Measurements from ENCODE around the gene GALNT16.

DNA sequence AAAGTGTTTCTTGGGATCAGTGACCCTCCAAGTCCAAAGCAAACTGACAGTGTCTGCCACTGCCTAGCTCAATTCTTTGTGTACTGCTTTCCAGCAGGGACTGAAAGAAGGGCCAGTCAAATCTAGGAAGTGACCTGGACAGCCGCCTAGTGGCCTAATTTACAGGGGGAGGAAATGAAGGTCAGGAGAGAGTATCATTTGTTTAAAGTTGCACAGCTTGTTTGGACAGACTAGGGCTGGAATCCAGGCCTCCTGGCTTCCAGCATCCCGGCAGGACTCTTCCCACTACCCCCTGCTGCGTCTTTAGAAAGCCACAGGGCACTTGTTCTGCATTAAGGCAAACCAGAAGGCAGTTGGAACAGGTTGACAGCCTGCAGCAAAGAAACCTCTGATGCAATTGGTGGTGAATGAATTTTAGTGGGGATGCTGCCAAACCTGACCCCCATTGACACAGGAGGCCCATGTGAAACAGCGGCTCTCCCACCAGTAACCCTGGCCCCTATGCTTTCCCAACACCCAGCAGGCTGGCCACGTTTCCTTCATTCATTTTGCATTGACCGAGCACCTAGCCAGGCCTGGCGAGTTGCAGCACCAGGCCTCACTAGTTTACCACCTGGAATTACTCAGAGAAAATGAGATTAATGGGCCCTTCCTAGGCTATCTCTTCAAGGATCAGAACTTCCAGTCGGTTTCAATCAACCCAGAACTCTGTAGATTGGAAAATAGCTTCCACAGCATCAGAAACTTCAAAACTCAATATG is 28.2 kb downstream of the GALNT16 start:
- TF ChIP-seq, protein P1, sequence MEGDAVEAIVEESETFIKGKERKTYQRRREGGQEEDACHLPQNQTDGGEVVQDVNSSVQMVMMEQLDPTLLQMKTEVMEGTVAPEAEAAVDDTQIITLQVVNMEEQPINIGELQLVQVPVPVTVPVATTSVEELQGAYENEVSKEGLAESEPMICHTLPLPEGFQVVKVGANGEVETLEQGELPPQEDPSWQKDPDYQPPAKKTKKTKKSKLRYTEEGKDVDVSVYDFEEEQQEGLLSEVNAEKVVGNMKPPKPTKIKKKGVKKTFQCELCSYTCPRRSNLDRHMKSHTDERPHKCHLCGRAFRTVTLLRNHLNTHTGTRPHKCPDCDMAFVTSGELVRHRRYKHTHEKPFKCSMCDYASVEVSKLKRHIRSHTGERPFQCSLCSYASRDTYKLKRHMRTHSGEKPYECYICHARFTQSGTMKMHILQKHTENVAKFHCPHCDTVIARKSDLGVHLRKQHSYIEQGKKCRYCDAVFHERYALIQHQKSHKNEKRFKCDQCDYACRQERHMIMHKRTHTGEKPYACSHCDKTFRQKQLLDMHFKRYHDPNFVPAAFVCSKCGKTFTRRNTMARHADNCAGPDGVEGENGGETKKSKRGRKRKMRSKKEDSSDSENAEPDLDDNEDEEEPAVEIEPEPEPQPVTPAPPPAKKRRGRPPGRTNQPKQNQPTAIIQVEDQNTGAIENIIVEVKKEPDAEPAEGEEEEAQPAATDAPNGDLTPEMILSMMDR (IDR thresholded peaks at IDR 0.05) = no peak
- TF ChIP-seq EP300 (IDR thresholded peaks at IDR 0.05) = no peak

Measured in suprapubic skin (tissue), 3 donors.